PC-3 (cell line): ENCODE results near the gene PLSCR5. TPM values are rescaled to one million over a fixed set of nuclear protein-coding genes. Genes with fewer than 3 reads are reported as not detected.

Experiments
- ATAC-seq: fragments of 200-7000 bp; cut with Tn5 transposase; 2 replicates; pipeline ENCODE4 v1.9.1; 2020; ENCODE audit warnings: mild to moderate bottlenecking, moderate library complexity
- BruUV-seq: library from RNA; stranded (reverse); fragments of 400-500 nt; replicated peaks from 2 replicates; lab custom pipeline; 2021; lab: Mats Ljungman, UMichigan
- CTCF ChIA-PET: fragments of 300-600 bp; sonication (Branson Sonifier 250); formaldehyde crosslinking; loops from one replicate; lab custom pipeline; 2022; ENCODE audit warnings: antibody characterized with exemption; lab: Charles Lee
- POLR2A ChIA-PET: fragments of 300-600 bp; sonication (Branson Sonifier 250); formaldehyde crosslinking; loops from one replicate; lab custom pipeline; 2022; ENCODE audit warnings: antibody characterized with exemption; ENCODE audit not compliant: unreplicated experiment; lab: Charles Lee
- DNase-seq: peaks from one replicate; pipeline ENCODE4 v3.0.0-alpha.2; 2015
- H2AFZ ChIP-seq: fragments of 300-600 bp; sonication (generic); 2 replicates; pipeline ENCODE4 v1.6.0; 2016; ENCODE audit warnings: antibody characterized with exemption, low read length
- H3F3A ChIP-seq: fragments of 300-600 bp; sonication (generic); one replicate; pipeline ENCODE4 v1.6.0; 2017; ENCODE audit warnings: antibody characterized with exemption, low read length, control low read depth, mild to moderate bottlenecking; ENCODE audit not compliant: unreplicated experiment
- H3K27ac ChIP-seq: fragments of 300-600 bp; sonication (generic); 2 replicates; pipeline ENCODE4 v1.5.1; 2016; ENCODE audit warnings: mild to moderate bottlenecking, low read length
- H3K27me3 ChIP-seq: fragments of 300-600 bp; sonication (generic); 2 replicates; pipeline ENCODE4 v1.6.1; 2016; ENCODE audit warnings: low read length, mixed read lengths
- H3K36me3 ChIP-seq: fragments of 300-600 bp; sonication (generic); 2 replicates; pipeline ENCODE4 v1.6.1; 2016; ENCODE audit warnings: low read depth, mixed run types, low read length, mixed read lengths
- H3K4me1 ChIP-seq: fragments of 300-600 bp; sonication (generic); 2 replicates; pipeline ENCODE4 v1.5.1; 2016; ENCODE audit warnings: low read length; ENCODE audit not compliant: insufficient read depth
- H3K4me2 ChIP-seq: fragments of 300-600 bp; sonication (generic); 2 replicates; pipeline ENCODE4 v1.6.0; 2016; ENCODE audit warnings: low read length
- H3K4me3 ChIP-seq: fragments of 300-600 bp; sonication (generic); 2 replicates; pipeline ENCODE4 v1.5.1; 2016; ENCODE audit warnings: mild to moderate bottlenecking, low read length, mixed read lengths
- H3K79me2 ChIP-seq: fragments of 300-600 bp; sonication (generic); 2 replicates; pipeline ENCODE4 v1.6.1; 2017; ENCODE audit warnings: low read length, mixed read lengths
- H3K9ac ChIP-seq: fragments of 300-600 bp; sonication (generic); 2 replicates; pipeline ENCODE4 v1.6.0; 2016; ENCODE audit warnings: mild to moderate bottlenecking, low read length
- H3K9me2 ChIP-seq: fragments of 300-600 bp; sonication (generic); replicated peaks from 2 replicates; pipeline ENCODE4 v1.6.1; 2016; ENCODE audit warnings: mixed run types, low read length, mixed read lengths
- H3K9me3 ChIP-seq: fragments of 300-600 bp; sonication (generic); 2 replicates; pipeline ENCODE4 v1.6.1; 2016; ENCODE audit warnings: low read length, mixed read lengths
- H4K20me1 ChIP-seq: fragments of 300-600 bp; sonication (generic); 2 replicates; pipeline ENCODE4 v1.6.1; 2016; ENCODE audit warnings: low read length, mixed read lengths
- CTCF ChIP-seq: fragments of 300-600 bp; sonication (generic); conservative IDR thresholded peaks from 2 replicates; pipeline ENCODE4 v1.5.1; 2017; ENCODE audit warnings: antibody characterized with exemption, low read depth, mild to moderate bottlenecking, low read length
- EZH2 ChIP-seq: fragments of 300-600 bp; sonication (generic); IDR thresholded peaks from one replicate; pipeline ENCODE4 v1.6.1; 2017; ENCODE audit warnings: antibody characterized with exemption, mild to moderate bottlenecking, low read length; ENCODE audit not compliant: unreplicated experiment
- EZH2phosphoT487 ChIP-seq: fragments of 300-600 bp; sonication (generic); IDR thresholded peaks from 2 replicates; pipeline ENCODE4 v1.6.1; 2018; ENCODE audit warnings: mild to moderate bottlenecking, antibody characterized with exemption, low read length, borderline replicate concordance
- intact Hi-C: fragments of 100-400 bp; cut with micrococcal nuclease; formaldehyde crosslinking; loops from 2 replicates; pipeline ENCODE4 v1.9.0; 2023
- total RNA-seq: library from RNA; depleted of rRNA; stranded (reverse); fragments of >200 nt; gene quantifications from 2 replicates; pipeline ENCODE4 v1.2.3, GENCODE V29; 2014

PLSCR5 gene
- total RNA-seq, 1 experiment from 2014 or later: not detected

GRCh38 chr3:146634346-146634745, 29.2 kb upstream of the PLSCR5 start:
- ChIA-PET POLR2A (no interaction called here), CTCF (no interaction called here)
- Histone ChIP-seq H3F3A (no peaks in the 10 kb centered on the region), H4K20me1 (no peaks in the 10 kb centered on the region), H3K4me2 (no peak overlapping the region), H3K9me3 (no peaks in the 10 kb centered on the region), H3K9me2 (no peaks in the 10 kb centered on the region), H3K27me3 (no peaks in the 10 kb centered on the region), H3K4me3 (no peak overlapping the region), H3K4me1 (no peaks in the 10 kb centered on the region), H3K36me3 (no peaks in the 10 kb centered on the region), H3K9ac (no peak overlapping the region), H3K79me2 (no peaks in the 10 kb centered on the region), H3K27ac (no peak overlapping the region), H2AFZ (no peak overlapping the region)
- TF ChIP-seq EZH2 (no peak), CTCF (no peak), EZH2phosphoT487 (no peak)
- no TSS peak for BruUV-seq
- intact Hi-C loops: no loop called here
- DNase-seq (no peak), ATAC-seq (no peak)

- H3K79me2 ChIP-seq: no peaks in the 10 kb centered on the region
- H3K9me3 ChIP-seq: no peaks in the 10 kb centered on the region
- no peaks in the 10 kb centered on the region for H3K36me3 ChIP-seq
- H3K9me2 ChIP-seq: no peaks in the 10 kb centered on the region
- no peak overlapping the region for H3K9ac ChIP-seq
- CTCF ChIA-PET: interaction anchor here (0.6 kb wide), 1 partner anchor 22 kb away, joined by 3 read pairs; no protein-coding TSS in a partner anchor
- DNase-seq (no peak), ATAC-seq (no peak)
- H3K4me3 ChIP-seq: no peak overlapping the region
- no peaks in the 10 kb centered on the region for H4K20me1 ChIP-seq
- no TSS peak for BruUV-seq
- H3K27ac ChIP-seq: no peak overlapping the region
- TF ChIP-seq CTCF (no peak), EZH2 (no peak), EZH2phosphoT487 (no peak)
- intact Hi-C loops: no loop called here
- no peaks in the 10 kb centered on the region for H3K4me1 ChIP-seq
- POLR2A ChIA-PET: interaction anchor here (0.6 kb wide), 1 partner anchor 207 kb away, joined by 3 read pairs; no protein-coding TSS in a partner anchor
- H3F3A ChIP-seq: no peaks in the 10 kb centered on the region
- H3K4me2 ChIP-seq: no peak overlapping the region
- H3K27me3 ChIP-seq: no peaks in the 10 kb centered on the region
- no peak overlapping the region for H2AFZ ChIP-seq
Observed at GRCh38 chr3:146628671-146629070, 23.5 kb upstream of the PLSCR5 start.

- DNase-seq: no peak
- Histone ChIP-seq H2AFZ (no peak overlapping the region), H3K4me3 (no peak overlapping the region), H4K20me1 (no peaks in the 10 kb centered on the region), H3F3A (no peaks in the 10 kb centered on the region), H3K9me2 (no peaks in the 10 kb centered on the region), H3K27me3 (no peaks in the 10 kb centered on the region), H3K36me3 (no peaks in the 10 kb centered on the region), H3K4me1 (no peaks in the 10 kb centered on the region), H3K9ac (no peak overlapping the region), H3K4me2 (no peak overlapping the region), H3K27ac (no peak overlapping the region), H3K79me2 (no peaks in the 10 kb centered on the region), H3K9me3 (no peaks in the 10 kb centered on the region)
- BruUV-seq: no TSS peak
- ChIA-PET POLR2A (no interaction called here), CTCF (no interaction called here)
- intact Hi-C loops: no loop called here
- TF ChIP-seq EZH2 (no peak), CTCF (no peak), EZH2phosphoT487 (no peak)
- ATAC-seq: no peak
Observed at GRCh38 chr3:146626403-146627122, 21.4 kb upstream of the PLSCR5 start.
